Neural crest cell (in vitro differentiated cells): ENCODE data around the gene NFAM1. TPM values are rescaled to one million over a fixed set of nuclear protein-coding genes. Genes with fewer than 3 reads are reported as not detected.

Source experiments
- DNase-seq: peaks from one replicate; pipeline ENCODE4 v3.0.0; 2021; ENCODE audit warnings: low read depth, mixed read lengths, low spot score
- H3K27ac Mint-ChIP-seq: one replicate; pipeline ENCODE4 v1.8.0; 2021; ENCODE audit warnings: mild to moderate bottlenecking, mixed read lengths; ENCODE audit not compliant: unreplicated experiment
- H3K27me3 Mint-ChIP-seq: 2 replicates; pipeline ENCODE4 v1.8.0; 2021; ENCODE audit warnings: low read depth, mild to moderate bottlenecking, mixed read lengths
- H3K36me3 Mint-ChIP-seq: 2 replicates; pipeline ENCODE4 v1.8.0; 2021; ENCODE audit warnings: low read depth, mild to moderate bottlenecking, mixed read lengths
- H3K4me1 Mint-ChIP-seq: 2 replicates; pipeline ENCODE4 v1.8.0; 2021; ENCODE audit warnings: mixed read lengths
- H3K4me3 Mint-ChIP-seq: one replicate; pipeline ENCODE4 v1.8.0; 2021; ENCODE audit warnings: mild to moderate bottlenecking, mixed read lengths
- H3K9me3 Mint-ChIP-seq: 2 replicates; pipeline ENCODE4 v1.8.0; 2021; ENCODE audit warnings: mixed read lengths
- total RNA-seq: library from RNA; stranded (reverse); gene quantifications from 2 replicates; pipeline ENCODE4 v1.2.1, GENCODE V29; 2021
- TF ChIP-seq, protein P1 (sequence below): fragments of 200-600 bp; sonication (generic); conservative IDR thresholded peaks from 2 replicates; pipeline ENCODE4 v1.5.0; 2021; ENCODE audit warnings: antibody characterized with exemption, mild to moderate bottlenecking

The NFAM1 gene
- total RNA-seq, 1 donor from 2014 or later: 0.07 TPM

DNA sequence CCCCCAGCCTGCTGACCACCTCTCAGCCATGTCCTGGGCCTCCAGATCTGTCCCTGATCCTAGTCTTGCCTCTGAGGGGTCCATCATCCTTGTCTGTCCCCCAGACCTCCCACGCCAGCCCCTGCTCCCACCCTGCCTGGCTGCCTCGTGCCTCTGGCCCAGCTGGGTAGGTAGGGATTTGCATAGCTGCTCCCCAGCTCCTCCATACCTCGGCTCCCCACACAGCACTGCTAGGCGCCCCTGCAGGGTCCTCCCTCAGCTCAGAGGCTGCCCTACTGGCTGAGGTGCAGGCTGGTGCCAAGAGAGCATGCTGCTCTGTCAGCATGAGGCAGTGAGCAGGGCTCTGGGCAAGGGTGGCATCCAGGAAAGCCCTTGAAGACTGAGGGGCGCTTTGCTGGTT lies 47.7 kb downstream of the NFAM1 start:
- H3K4me1 Mint-ChIP-seq: peaks cover 9% of the 10 kb centered on the region
- no peaks in the 10 kb centered on the region for H3K9me3 Mint-ChIP-seq
- H3K27me3 Mint-ChIP-seq: peaks cover 11% of the 10 kb centered on the region
- no peak overlapping the region for H3K27ac Mint-ChIP-seq
- H3K36me3 Mint-ChIP-seq: no peaks in the 10 kb centered on the region
- H3K4me3 Mint-ChIP-seq: no peak overlapping the region
- no peak for DNase-seq
- TF ChIP-seq, protein P1, sequence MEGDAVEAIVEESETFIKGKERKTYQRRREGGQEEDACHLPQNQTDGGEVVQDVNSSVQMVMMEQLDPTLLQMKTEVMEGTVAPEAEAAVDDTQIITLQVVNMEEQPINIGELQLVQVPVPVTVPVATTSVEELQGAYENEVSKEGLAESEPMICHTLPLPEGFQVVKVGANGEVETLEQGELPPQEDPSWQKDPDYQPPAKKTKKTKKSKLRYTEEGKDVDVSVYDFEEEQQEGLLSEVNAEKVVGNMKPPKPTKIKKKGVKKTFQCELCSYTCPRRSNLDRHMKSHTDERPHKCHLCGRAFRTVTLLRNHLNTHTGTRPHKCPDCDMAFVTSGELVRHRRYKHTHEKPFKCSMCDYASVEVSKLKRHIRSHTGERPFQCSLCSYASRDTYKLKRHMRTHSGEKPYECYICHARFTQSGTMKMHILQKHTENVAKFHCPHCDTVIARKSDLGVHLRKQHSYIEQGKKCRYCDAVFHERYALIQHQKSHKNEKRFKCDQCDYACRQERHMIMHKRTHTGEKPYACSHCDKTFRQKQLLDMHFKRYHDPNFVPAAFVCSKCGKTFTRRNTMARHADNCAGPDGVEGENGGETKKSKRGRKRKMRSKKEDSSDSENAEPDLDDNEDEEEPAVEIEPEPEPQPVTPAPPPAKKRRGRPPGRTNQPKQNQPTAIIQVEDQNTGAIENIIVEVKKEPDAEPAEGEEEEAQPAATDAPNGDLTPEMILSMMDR: no peak

DNA sequence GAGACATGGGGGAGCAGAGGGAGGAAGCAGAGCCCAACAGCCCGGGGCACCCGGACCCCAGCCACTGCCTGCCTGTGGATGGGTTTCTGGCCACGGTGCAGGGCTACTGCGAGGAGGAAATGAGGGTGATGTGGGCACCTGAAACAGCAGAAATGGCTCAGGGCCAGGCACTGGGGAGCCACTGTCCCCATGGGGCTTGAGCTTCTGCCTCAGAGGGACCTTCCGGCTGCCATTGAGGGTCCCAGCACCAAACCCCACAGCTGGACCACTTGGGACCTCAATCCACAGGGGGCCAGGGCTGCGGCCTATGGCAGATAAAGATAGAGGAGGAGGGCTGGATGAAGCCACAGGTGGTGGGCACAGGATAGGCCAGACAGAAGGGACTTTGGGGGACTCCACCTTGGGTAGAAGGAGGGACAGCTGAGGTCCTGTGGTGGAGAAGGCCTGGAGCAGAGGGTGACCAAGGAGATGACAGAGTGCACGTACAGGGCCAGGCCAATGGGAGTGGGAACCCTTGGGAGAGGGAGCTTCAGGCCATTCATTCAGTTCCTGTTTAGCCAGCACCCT lies 48.3 kb downstream of the NFAM1 start:
- Mint-ChIP-seq H3K4me3 (no peak overlapping the region), H3K36me3 (no peaks in the 10 kb centered on the region), H3K4me1 (peaks cover 9% of the 10 kb centered on the region), H3K27ac (no peak overlapping the region), H3K27me3 (peaks cover 11% of the 10 kb centered on the region), H3K9me3 (no peaks in the 10 kb centered on the region)
- TF ChIP-seq, protein P1: no peak
- DNase-seq: no peak

GRCh38 chr22:42383287-42383686 lies 48.9 kb downstream of the NFAM1 start:
- Mint-ChIP-seq H3K4me3 (no peak overlapping the region), H3K4me1 (peaks cover 6% of the 10 kb centered on the region)
- TF ChIP-seq, protein P1: no peak

DNA sequence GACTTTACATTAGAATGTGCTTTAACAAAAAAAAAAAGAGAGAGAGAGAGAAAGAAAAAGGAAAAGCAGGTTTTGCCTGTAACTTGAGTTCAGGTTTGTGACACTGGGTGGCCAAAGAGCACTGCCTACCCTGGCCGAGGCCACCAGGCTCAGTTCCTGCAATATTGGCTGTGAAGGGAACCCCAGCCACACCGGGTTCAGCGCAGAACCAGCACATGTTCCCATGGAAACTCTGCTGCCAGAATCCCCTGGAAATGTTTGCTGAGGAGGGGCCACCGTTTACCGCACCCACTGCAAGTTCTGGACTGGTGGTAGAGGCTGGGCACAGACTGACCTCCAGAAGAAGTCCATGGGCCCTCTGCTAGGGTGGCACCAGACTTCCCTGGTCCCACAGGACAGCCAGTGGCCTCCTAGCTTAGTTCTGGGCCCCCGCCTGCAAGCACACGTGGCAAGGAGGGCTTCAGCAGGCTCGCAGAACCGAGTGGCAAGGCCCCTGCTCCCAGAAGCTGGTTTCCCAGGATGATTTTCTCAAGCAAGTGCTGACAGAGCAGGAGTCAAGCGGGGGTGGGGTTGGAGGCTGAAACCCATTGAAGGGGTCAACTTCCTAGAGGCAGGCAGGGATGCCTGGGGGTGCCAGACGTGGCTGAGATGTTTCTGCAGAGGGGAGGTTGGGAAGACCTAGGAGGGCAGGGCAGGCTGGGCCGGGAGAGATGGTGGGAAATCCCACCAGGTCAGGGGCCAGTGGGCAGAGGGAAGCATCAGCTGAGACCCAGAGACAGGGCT lies 51.2 kb downstream of the NFAM1 start:
- TF ChIP-seq, protein P1: peak; percentile 17
- Mint-ChIP-seq H3K4me3 (no peak overlapping the region), H3K36me3 (no peaks in the 10 kb centered on the region), H3K4me1 (peaks cover 22% of the 10 kb centered on the region), H3K27me3 (peaks cover 14% of the 10 kb centered on the region), H3K27ac (no peak overlapping the region), H3K9me3 (no peaks in the 10 kb centered on the region)
- DNase-seq: no peak

More at GRCh38 chr22:42383287-42383686, 48.9 kb downstream of the NFAM1 start:
- Mint-ChIP-seq H3K27ac (no peak overlapping the region), H3K27me3 (peaks cover 11% of the 10 kb centered on the region), H3K36me3 (no peaks in the 10 kb centered on the region), H3K9me3 (no peaks in the 10 kb centered on the region)
- DNase-seq: no peak

GRCh38 chr22:42379966-42380537 lies 52.2 kb downstream of the NFAM1 start:
- H3K36me3 Mint-ChIP-seq: no peaks in the 10 kb centered on the region
- no peaks in the 10 kb centered on the region for H3K9me3 Mint-ChIP-seq
- peaks cover 23% of the 10 kb centered on the region for H3K4me1 Mint-ChIP-seq
- no peak overlapping the region for H3K4me3 Mint-ChIP-seq
- no peak for DNase-seq
- TF ChIP-seq, protein P1: no peak
- H3K27me3 Mint-ChIP-seq: peaks cover 14% of the 10 kb centered on the region
- no peak overlapping the region for H3K27ac Mint-ChIP-seq
